HG02840 (cell line): ENCODE results near the gene INPP4A.

Source experiments
- ATAC-seq: cut with Tn5 transposase; IDR thresholded peaks from one replicate; pipeline ENCODE4 v1.9.1; 2021; ENCODE audit warnings: mild to moderate bottlenecking, moderate library complexity, moderate number of reproducible peaks; ENCODE audit not compliant: unreplicated experiment, low FRiP score

INPP4A gene

GRCh38 chr2:98487806-98488189, 43.1 kb downstream of the INPP4A start:
- ATAC-seq = peak; percentile 46

DNA sequence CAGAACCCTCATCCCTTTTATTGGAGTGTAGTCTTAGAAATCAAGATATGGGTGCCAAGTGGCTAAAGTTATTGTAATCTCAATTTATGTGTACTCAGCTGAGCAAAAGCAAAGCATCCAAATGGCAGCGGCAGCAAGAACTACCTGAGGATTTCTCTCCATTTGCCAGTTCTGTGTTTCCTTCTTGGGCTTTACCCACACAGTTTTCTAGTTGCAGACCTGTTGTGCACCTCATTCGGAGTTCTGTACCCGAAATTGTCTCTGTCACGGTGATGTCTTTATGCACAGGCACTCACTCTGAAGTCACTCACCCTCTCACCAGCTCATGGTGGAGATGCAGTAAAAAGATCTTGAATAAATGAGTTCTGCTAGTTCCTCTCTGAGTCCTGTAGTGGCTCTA, 43.6 kb downstream of the INPP4A start:
- ATAC-seq = no peak

DNA sequence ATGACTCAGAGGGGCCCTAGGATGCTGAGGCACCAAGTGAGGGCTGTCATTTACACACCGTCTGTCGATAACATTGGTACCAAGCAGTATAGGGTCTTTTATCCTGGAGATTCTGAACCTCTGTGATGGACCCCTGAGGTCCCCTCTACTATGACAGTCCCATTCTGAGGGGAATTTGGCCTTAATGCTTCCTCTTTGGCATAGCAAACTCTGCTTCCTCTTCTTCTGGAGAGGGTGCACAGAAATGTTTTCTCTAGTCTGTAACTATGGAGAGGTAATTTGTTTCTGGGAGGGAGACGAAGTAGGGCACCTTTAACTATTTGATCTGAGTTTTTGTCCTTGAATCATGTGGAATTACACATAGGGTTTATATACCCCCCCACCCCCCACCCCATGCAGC, 44.8 kb downstream of the INPP4A start:
- no peak for ATAC-seq

GRCh38 chr2:98489971-98490962, 45.6 kb downstream of the INPP4A start:
- ATAC-seq = no peak

- ATAC-seq = no peak
Measured at GRCh38 chr2:98492441-98492840, 47.8 kb downstream of the INPP4A start.

GRCh38 chr2:98494699-98495098, 50.0 kb downstream of the INPP4A start:
- ATAC-seq = no peak

- ATAC-seq = no peak
Measured at GRCh38 chr2:98496750-98497493, 52.3 kb downstream of the INPP4A start.

- no peak for ATAC-seq
Measured at GRCh38 chr2:98498703-98499440, 54.2 kb downstream of the INPP4A start.

DNA sequence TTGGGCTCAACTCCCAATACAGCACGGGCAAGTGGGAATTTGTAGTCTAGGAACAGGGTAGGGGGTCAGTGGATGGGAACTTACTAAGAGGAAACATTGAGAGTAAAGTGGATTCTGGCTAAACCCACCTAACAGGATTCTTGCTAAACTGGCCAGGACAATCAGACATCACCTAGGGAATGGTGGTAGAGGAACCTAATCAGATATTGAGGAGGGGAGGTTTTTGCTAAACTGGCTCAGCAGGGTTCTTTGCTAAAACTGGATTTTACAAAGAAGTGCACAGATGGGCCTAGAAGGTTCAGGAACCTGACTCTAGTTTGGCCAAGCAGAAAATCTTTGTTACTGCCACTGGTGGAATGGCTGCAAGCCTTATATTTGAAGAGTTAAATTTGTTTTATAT, 55.9 kb downstream of the INPP4A start:
- ATAC-seq = no peak

- ATAC-seq = no peak
Measured at GRCh38 chr2:98501223-98501622, 56.6 kb downstream of the INPP4A start.

- ATAC-seq = no peak
Measured at GRCh38 chr2:98501876-98502275, 57.2 kb downstream of the INPP4A start.

DNA sequence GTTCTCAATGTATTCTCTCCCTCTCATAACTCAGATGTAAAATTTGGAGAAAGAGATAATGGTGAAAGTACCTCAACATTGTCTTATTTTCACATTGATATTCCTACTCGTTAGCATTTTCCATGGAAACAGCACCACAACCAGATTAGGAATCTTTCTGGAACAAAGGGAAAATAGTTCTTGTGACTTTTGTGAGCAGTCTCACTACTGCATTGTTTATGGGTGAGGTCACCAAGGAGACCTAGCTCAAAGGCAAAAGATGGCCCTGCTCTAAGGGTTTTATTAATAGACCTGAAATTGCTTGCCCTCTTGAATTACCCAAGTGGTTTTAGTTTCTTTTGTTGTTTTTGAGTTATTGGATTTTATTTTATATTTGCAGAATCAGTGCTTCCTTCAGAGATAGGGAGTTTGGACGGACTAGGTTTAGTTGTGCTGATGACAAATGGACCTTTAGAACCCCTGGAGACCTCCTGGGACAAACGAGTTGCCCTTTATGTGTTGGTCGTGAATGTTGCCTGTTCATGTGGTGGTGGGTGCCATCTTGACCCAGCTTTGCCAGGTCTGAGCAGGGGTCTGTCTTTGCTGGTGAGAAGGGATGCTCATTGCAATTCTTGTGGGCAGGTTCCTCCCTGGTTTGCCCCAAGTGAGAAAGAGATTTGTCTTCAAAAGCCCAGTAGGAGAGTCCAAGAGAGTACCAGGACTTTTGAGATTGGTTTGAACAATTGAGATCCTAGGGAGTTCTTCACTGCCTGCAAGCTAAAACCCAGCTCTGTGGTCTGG, 58.1 kb downstream of the INPP4A start:
- ATAC-seq = no peak

- ATAC-seq = no peak
Measured at GRCh38 chr2:98503481-98504105, 58.9 kb downstream of the INPP4A start.

- no peak for ATAC-seq
Measured at GRCh38 chr2:98504381-98505109, 59.9 kb downstream of the INPP4A start.

- no peak for ATAC-seq
Measured at GRCh38 chr2:98505311-98505808, 60.7 kb downstream of the INPP4A start.

DNA sequence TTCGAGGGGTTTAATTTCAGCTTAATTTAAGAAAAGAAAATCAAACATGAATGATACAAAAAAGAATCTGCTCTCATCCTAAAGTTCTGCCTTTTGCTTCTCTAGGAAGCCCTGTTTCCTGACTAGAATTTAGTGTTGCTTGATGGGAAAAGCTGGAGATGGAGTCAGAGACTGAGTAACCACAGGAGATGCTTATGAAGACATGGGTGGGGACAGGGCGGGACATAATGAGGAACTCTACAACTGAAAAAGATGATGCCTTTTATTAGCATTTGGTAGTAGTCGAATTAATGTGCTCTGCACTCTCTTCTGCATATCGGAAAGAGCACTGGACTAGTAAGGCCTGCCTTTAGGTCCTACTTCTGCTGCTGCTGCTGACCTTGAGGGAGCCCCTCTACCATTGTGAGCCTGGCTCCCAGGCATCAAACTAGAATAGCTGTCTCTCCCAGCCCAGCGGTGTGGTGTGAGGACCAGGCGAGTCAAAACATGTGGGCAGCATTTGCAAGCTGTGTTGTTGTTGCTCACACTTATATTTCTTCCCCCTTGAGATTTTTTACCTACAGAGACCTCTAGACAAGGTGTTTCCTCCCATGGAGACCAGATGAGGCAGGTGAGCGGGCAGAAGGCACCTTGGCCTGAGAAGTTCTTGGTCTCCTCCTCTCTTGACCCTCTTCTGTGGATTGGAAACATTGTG, 61.5 kb downstream of the INPP4A start:
- ATAC-seq = no peak

- ATAC-seq = no peak
Measured at GRCh38 chr2:98506881-98507280, 62.2 kb downstream of the INPP4A start.

DNA sequence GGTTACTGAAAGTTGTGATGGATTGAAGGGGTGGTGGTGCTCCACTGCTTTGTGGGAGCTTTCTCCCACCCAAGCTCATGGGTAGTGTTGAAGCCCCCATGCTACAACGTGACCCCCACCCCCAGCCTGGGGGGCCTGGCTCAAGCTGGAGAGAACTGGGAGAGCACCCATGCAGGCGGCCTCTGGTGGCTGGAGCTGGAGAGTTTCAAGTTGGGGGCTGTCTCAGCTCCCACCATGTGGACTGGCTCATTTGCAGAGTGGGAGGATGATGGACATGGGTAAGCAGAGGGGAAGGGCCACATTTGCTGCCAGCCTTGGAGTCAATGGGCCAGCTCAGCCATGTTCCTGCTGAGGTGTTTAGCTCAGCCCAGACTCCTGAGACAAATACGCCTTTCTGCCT, 62.8 kb downstream of the INPP4A start:
- no peak for ATAC-seq
